MCF 10A (cell line): Measurements from ENCODE around the gene WDR86. TPM values are rescaled to one million over a fixed set of nuclear protein-coding genes. Genes with fewer than 3 reads are reported as not detected.
A peak's percentile ranks its signal among the peaks of the same experiment; 100 is the strongest.

ENCODE experiments used
- BruUV-seq: library from RNA; stranded (reverse); fragments of 400-500 nt; replicated peaks from 2 replicates; lab custom pipeline; 2021; lab: Mats Ljungman, UMichigan
- CTCF ChIA-PET: fragments of 300-600 bp; sonication (Branson Sonifier 250); formaldehyde crosslinking; extraction: SDS; loops from one replicate; lab custom pipeline; 2021; ENCODE audit warnings: antibody characterized with exemption, inconsistent platforms; lab: Yijun Ruan, JAX
- POLR2A ChIA-PET: fragments of 300-600, 350-650 bp; sonication (Branson Sonifier 250); formaldehyde crosslinking; extraction: SDS; loops from one replicate; lab custom pipeline; 2020; ENCODE audit warnings: antibody characterized with exemption, inconsistent platforms; lab: Yijun Ruan, JAX
- DNase-seq: peaks from one replicate; pipeline ENCODE4 v3.0.0-alpha.2; 2018; ENCODE audit not compliant: unreplicated experiment
- H3K27ac Mint-ChIP-seq: one replicate; pipeline ENCODE4 v1.8.0; 2022; ENCODE audit warnings: mild to moderate bottlenecking, low read depth, mixed read lengths; ENCODE audit not compliant: unreplicated experiment
- H3K27me3 Mint-ChIP-seq: one replicate; pipeline ENCODE4 v1.8.0; 2022; ENCODE audit warnings: mixed read lengths; ENCODE audit not compliant: insufficient read depth, unreplicated experiment
- H3K36me3 Mint-ChIP-seq: one replicate; pipeline ENCODE4 v1.8.0; 2022; ENCODE audit warnings: mild to moderate bottlenecking, moderate library complexity, mixed read lengths; ENCODE audit not compliant: insufficient read depth, unreplicated experiment
- H3K4me1 Mint-ChIP-seq: one replicate; pipeline ENCODE4 v1.8.0; 2022; ENCODE audit warnings: mixed read lengths; ENCODE audit not compliant: insufficient read depth, unreplicated experiment
- H3K4me3 Mint-ChIP-seq: one replicate; pipeline ENCODE4 v1.8.0; 2022; ENCODE audit warnings: mild to moderate bottlenecking, moderate library complexity, mixed read lengths; ENCODE audit not compliant: unreplicated experiment
- H3K9me3 Mint-ChIP-seq: one replicate; pipeline ENCODE4 v1.8.0; 2022; ENCODE audit warnings: mixed read lengths; ENCODE audit not compliant: unreplicated experiment
- intact Hi-C: fragments of 100-400 bp; cut with micrococcal nuclease; formaldehyde crosslinking; loops from 2 replicates; pipeline ENCODE4 v1.14.1; 2022
- total RNA-seq: library from RNA; stranded (reverse); gene quantifications from 2 replicates; pipeline ENCODE4 v1.2.3, GENCODE V29; 2022
- TF ChIP-seq, protein P1 (sequence below): fragments of 200-600 bp; IDR thresholded peaks from one replicate; pipeline ENCODE4 v1.8.0; 2022; ENCODE audit warnings: antibody characterized with exemption, mild to moderate bottlenecking; ENCODE audit not compliant: unreplicated experiment

WDR86 gene
- total RNA-seq, 1 experiment from 2014 or later, result not detected

GRCh38 chr7:151378011-151378410 lies 31.8 kb downstream of the WDR86 start:
- Mint-ChIP-seq H3K9me3 (no peaks in the 10 kb centered on the region), H3K27ac (no peak overlapping the region), H3K4me1 (no peaks in the 10 kb centered on the region), H3K36me3 (peaks cover 25% of the 10 kb centered on the region), H3K4me3 (no peak overlapping the region), H3K27me3 (no peaks in the 10 kb centered on the region)
- CTCF ChIA-PET, result interaction anchor here (0.7 to 1.8 kb wide), 4 partner anchors 9 to 70 kb away, joined by 3 to 5 read pairs (median 4); no protein-coding TSS in a partner anchor
- POLR2A ChIA-PET, result no interaction called here
- BruUV-seq, result TSS peak; percentile 79
- intact Hi-C loops, result no loop called here
- no peak for DNase-seq
- TF ChIP-seq, protein P1, sequence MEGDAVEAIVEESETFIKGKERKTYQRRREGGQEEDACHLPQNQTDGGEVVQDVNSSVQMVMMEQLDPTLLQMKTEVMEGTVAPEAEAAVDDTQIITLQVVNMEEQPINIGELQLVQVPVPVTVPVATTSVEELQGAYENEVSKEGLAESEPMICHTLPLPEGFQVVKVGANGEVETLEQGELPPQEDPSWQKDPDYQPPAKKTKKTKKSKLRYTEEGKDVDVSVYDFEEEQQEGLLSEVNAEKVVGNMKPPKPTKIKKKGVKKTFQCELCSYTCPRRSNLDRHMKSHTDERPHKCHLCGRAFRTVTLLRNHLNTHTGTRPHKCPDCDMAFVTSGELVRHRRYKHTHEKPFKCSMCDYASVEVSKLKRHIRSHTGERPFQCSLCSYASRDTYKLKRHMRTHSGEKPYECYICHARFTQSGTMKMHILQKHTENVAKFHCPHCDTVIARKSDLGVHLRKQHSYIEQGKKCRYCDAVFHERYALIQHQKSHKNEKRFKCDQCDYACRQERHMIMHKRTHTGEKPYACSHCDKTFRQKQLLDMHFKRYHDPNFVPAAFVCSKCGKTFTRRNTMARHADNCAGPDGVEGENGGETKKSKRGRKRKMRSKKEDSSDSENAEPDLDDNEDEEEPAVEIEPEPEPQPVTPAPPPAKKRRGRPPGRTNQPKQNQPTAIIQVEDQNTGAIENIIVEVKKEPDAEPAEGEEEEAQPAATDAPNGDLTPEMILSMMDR, result no peak

- Mint-ChIP-seq H3K9me3 (no peaks in the 10 kb centered on the region), H3K27me3 (no peaks in the 10 kb centered on the region), H3K27ac (no peak overlapping the region), H3K36me3 (peaks cover 30% of the 10 kb centered on the region), H3K4me3 (no peak overlapping the region), H3K4me1 (no peaks in the 10 kb centered on the region)
- intact Hi-C loops, result no loop called here
- ChIA-PET POLR2A (no interaction called here), CTCF (interaction anchor here (0.8 to 1.8 kb wide), 4 partner anchors 9 to 87 kb away, joined by 3 to 5 read pairs (median 3); no protein-coding TSS in a partner anchor)
- TF ChIP-seq, protein P1, result no peak
- no TSS peak for BruUV-seq
- no peak for DNase-seq
Observed at GRCh38 chr7:151377406-151377805, 32.4 kb downstream of the WDR86 start.

- POLR2A ChIA-PET, result no interaction called here
- Mint-ChIP-seq H3K4me1 (no peaks in the 10 kb centered on the region), H3K4me3 (no peak overlapping the region), H3K27ac (no peak overlapping the region), H3K9me3 (no peaks in the 10 kb centered on the region), H3K36me3 (peaks cover 28% of the 10 kb centered on the region), H3K27me3 (no peaks in the 10 kb centered on the region)
- intact Hi-C loops, result no loop called here
- CTCF ChIA-PET, result interaction anchor here (0.5 to 1.0 kb wide), 4 partner anchors 73 to 383 kb away, joined by 3 to 5 read pairs (median 4); no protein-coding TSS in a partner anchor
- no peak for DNase-seq
- no TSS peak for BruUV-seq
- TF ChIP-seq, protein P1, result no peak
Observed at GRCh38 chr7:151376218-151376902, 33.5 kb downstream of the WDR86 start.

- H3K36me3 Mint-ChIP-seq, result peaks cover 28% of the 10 kb centered on the region
- TF ChIP-seq, protein P1, result no peak
- ChIA-PET POLR2A (interaction anchor here (0.6 kb wide), 1 partner anchor 182 kb away, joined by 3 read pairs; no protein-coding TSS in a partner anchor), CTCF (interaction anchor here (0.5 to 1.8 kb wide), 3 partner anchors 74 to 384 kb away, joined by 3 to 4 read pairs (median 3); no protein-coding TSS in a partner anchor)
- H3K4me3 Mint-ChIP-seq, result no peak overlapping the region
- intact Hi-C loops, result no loop called here
- no peaks in the 10 kb centered on the region for H3K27me3 Mint-ChIP-seq
- DNase-seq, result no peak
- H3K4me1 Mint-ChIP-seq, result no peaks in the 10 kb centered on the region
- H3K9me3 Mint-ChIP-seq, result no peaks in the 10 kb centered on the region
- no TSS peak for BruUV-seq
- H3K27ac Mint-ChIP-seq, result no peak overlapping the region
Observed at GRCh38 chr7:151375530-151376217, 34.2 kb downstream of the WDR86 start.
